IPS-18a (cell line): Measurements from ENCODE around the gene ADGRL3.

Source experiments
- H3K27ac ChIP-seq: one replicate; pipeline ENCODE4 v1.5.1; 2013; ENCODE audit warnings: low read length
- H3K27me3 ChIP-seq: one replicate; pipeline ENCODE4 v1.6.1; 2013; ENCODE audit warnings: mild to moderate bottlenecking, low read length; ENCODE audit not compliant: control insufficient read depth, insufficient read depth
- H3K36me3 ChIP-seq: one replicate; pipeline ENCODE4 v1.6.1; 2013; ENCODE audit warnings: low read depth, low read length; ENCODE audit not compliant: control insufficient read depth
- H3K4me1 ChIP-seq: one replicate; pipeline ENCODE4 v1.6.1; 2013; ENCODE audit warnings: low read depth, low read length; ENCODE audit not compliant: control insufficient read depth
- H3K4me3 ChIP-seq: one replicate; pipeline ENCODE4 v1.5.1; 2013; ENCODE audit warnings: low read length
- H3K9ac ChIP-seq: one replicate; pipeline ENCODE4 v1.6.1; 2013; ENCODE audit warnings: mild to moderate bottlenecking, low read length, moderate library complexity
- H3K9me3 ChIP-seq: one replicate; pipeline ENCODE4 v1.6.1; 2013; ENCODE audit warnings: low read depth, low read length; ENCODE audit not compliant: control insufficient read depth

ADGRL3 gene

GRCh38 chr4:61200187-61200915 lies at the start of gene ADGRL3:
TSS of gene ADGRL3 (plus strand) at chr4:61200326.
- Histone ChIP-seq H3K9me3 (no peaks in the 10 kb centered on the region), H3K27ac (no peak within 1 kb of the TSS), H3K36me3 (no peaks in the 10 kb centered on the region), H3K27me3 (peaks cover 51% of the 10 kb centered on the region), H3K4me3 (peak within 1 kb of the TSS; percentile 71), H3K4me1 (peaks cover 28% of the 10 kb centered on the region), H3K9ac (peak within 1 kb of the TSS; percentile 75)

GRCh38 chr4:61152433-61152832 lies 47.7 kb upstream of the ADGRL3 start:
- Histone ChIP-seq H3K27ac (no peak overlapping the region), H3K9me3 (no peaks in the 10 kb centered on the region), H3K27me3 (no peaks in the 10 kb centered on the region), H3K4me3 (no peak overlapping the region), H3K36me3 (no peaks in the 10 kb centered on the region), H3K4me1 (peaks cover 3% of the 10 kb centered on the region), H3K9ac (no peak overlapping the region)

- Histone ChIP-seq H3K9ac (no peak overlapping the region), H3K27me3 (no peaks in the 10 kb centered on the region), H3K4me3 (no peak overlapping the region), H3K9me3 (no peaks in the 10 kb centered on the region), H3K27ac (no peak overlapping the region), H3K36me3 (no peaks in the 10 kb centered on the region), H3K4me1 (peaks cover 3% of the 10 kb centered on the region)
Measured at GRCh38 chr4:61160478-61160877, 39.6 kb upstream of the ADGRL3 start.

DNA sequence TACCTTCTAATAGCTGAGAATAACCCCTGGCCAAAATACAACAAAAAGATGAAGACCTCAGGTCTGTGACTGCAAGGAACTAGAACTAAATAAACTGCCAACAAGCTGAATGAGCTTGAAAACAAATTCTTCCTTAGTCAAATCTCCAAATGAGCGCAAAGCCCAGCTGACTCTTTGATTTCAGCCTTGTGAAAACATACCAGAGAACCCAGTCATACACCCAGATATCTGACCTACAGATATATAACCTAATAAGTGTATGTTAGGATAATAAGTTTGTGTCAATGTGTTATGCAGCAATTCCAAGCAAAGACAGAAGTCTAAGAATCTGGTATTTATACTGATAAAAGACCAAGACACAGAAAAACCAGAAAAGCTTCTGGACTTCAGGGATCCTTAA lies 38.0 kb upstream of the ADGRL3 start:
- Histone ChIP-seq H3K9me3 (no peaks in the 10 kb centered on the region), H3K27me3 (no peaks in the 10 kb centered on the region), H3K9ac (no peak overlapping the region), H3K4me1 (no peaks in the 10 kb centered on the region), H3K27ac (no peak overlapping the region), H3K4me3 (no peak overlapping the region), H3K36me3 (no peaks in the 10 kb centered on the region)

GRCh38 chr4:61173799-61174198 lies 26.3 kb upstream of the ADGRL3 start:
- H3K36me3 ChIP-seq = no peaks in the 10 kb centered on the region
- no peaks in the 10 kb centered on the region for H3K27me3 ChIP-seq
- H3K9ac ChIP-seq = no peak overlapping the region
- H3K27ac ChIP-seq = no peak overlapping the region
- H3K9me3 ChIP-seq = no peaks in the 10 kb centered on the region
- no peak overlapping the region for H3K4me3 ChIP-seq
- H3K4me1 ChIP-seq = no peaks in the 10 kb centered on the region

DNA sequence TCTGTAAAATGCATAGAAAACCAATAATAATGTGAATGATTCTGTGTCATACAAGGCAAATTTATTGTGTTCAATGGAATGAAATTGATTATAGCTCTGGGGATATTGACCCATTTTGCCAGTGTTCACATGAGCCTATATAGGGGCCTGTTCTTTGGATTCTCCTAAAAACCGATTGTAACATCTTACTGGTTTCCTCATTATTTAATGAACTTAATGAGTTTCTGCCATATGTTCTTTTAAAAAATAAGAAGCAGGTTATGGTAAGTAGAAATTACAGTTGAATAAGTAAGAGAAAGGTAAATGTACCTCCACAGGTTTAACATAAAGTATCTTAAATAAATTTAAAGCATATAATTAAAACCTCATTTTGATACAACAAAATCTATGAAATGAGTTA lies 24.6 kb upstream of the ADGRL3 start:
- H3K36me3 ChIP-seq = no peaks in the 10 kb centered on the region
- no peak overlapping the region for H3K27ac ChIP-seq
- no peaks in the 10 kb centered on the region for H3K9me3 ChIP-seq
- H3K27me3 ChIP-seq = no peaks in the 10 kb centered on the region
- H3K9ac ChIP-seq = no peak overlapping the region
- H3K4me3 ChIP-seq = no peak overlapping the region
- H3K4me1 ChIP-seq = no peaks in the 10 kb centered on the region

GRCh38 chr4:61177367-61177766 lies 22.8 kb upstream of the ADGRL3 start:
- H3K27ac ChIP-seq = no peak overlapping the region
- H3K9ac ChIP-seq = no peak overlapping the region
- no peaks in the 10 kb centered on the region for H3K4me1 ChIP-seq

GRCh38 chr4:61180405-61180804 lies 19.7 kb upstream of the ADGRL3 start:
- Histone ChIP-seq H3K4me1 (no peaks in the 10 kb centered on the region), H3K27me3 (no peaks in the 10 kb centered on the region), H3K27ac (no peak overlapping the region), H3K9me3 (peaks cover 7% of the 10 kb centered on the region), H3K36me3 (no peaks in the 10 kb centered on the region), H3K4me3 (no peak overlapping the region), H3K9ac (no peak overlapping the region)

More at GRCh38 chr4:61177367-61177766, 22.8 kb upstream of the ADGRL3 start:
- no peaks in the 10 kb centered on the region for H3K27me3 ChIP-seq
- H3K9me3 ChIP-seq = no peaks in the 10 kb centered on the region
- no peak overlapping the region for H3K4me3 ChIP-seq
- no peaks in the 10 kb centered on the region for H3K36me3 ChIP-seq

- H3K27me3 ChIP-seq = no peaks in the 10 kb centered on the region
- no peak overlapping the region for H3K4me3 ChIP-seq
- H3K9ac ChIP-seq = no peak overlapping the region
- H3K9me3 ChIP-seq = peaks cover 10% of the 10 kb centered on the region
- no peaks in the 10 kb centered on the region for H3K4me1 ChIP-seq
- no peak overlapping the region for H3K27ac ChIP-seq
- no peaks in the 10 kb centered on the region for H3K36me3 ChIP-seq
Measured at GRCh38 chr4:61182915-61183314, 17.2 kb upstream of the ADGRL3 start.

GRCh38 chr4:61185288-61185687 lies 14.8 kb upstream of the ADGRL3 start:
- no peak overlapping the region for H3K9ac ChIP-seq
- no peaks in the 10 kb centered on the region for H3K4me1 ChIP-seq
- no peak overlapping the region for H3K4me3 ChIP-seq
- H3K9me3 ChIP-seq = peaks cover 10% of the 10 kb centered on the region
- H3K27ac ChIP-seq = no peak overlapping the region
- H3K36me3 ChIP-seq = no peaks in the 10 kb centered on the region
- no peaks in the 10 kb centered on the region for H3K27me3 ChIP-seq

DNA sequence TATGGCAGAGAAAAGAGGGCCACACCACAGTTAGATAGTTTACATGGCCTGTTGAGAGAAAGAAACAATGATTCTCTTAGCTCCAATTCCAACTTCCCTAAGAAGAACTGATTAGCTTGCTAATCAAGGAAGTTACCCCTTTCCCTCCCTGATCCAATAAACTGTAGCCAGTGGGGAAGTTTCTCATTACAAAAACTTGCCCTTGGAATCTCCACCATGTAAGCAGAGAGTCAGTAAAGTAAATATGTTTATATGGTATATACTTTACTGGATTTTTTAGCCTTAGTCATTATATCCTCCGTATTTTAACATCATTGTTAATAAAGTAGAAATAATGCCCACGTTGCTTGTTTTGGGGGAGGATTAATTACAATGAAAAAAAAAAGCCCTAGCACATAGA lies 7.7 kb upstream of the ADGRL3 start:
- no peaks in the 10 kb centered on the region for H3K9me3 ChIP-seq
- no peaks in the 10 kb centered on the region for H3K36me3 ChIP-seq
- H3K27ac ChIP-seq = no peak overlapping the region
- no peak overlapping the region for H3K4me3 ChIP-seq
- H3K27me3 ChIP-seq = no peaks in the 10 kb centered on the region
- H3K4me1 ChIP-seq = no peaks in the 10 kb centered on the region
- H3K9ac ChIP-seq = no peak overlapping the region

- no peaks in the 10 kb centered on the region for H3K36me3 ChIP-seq
- H3K9me3 ChIP-seq = no peaks in the 10 kb centered on the region
- no peak overlapping the region for H3K9ac ChIP-seq
- H3K4me1 ChIP-seq = peaks cover under 1% of the 10 kb centered on the region
- H3K4me3 ChIP-seq = no peak overlapping the region
- peaks cover 4% of the 10 kb centered on the region for H3K27me3 ChIP-seq
- no peak overlapping the region for H3K27ac ChIP-seq
Measured at GRCh38 chr4:61193863-61194262, 6.3 kb upstream of the ADGRL3 start.
